DMS53 treated with DMSO at 0.1 percent for 48 hours (cell line): ENCODE data around the gene GMNN.
"Not testable (repeated sequence)": the region's sequence is repeated elsewhere in the genome, so short reads cannot be mapped to it uniquely, and the experiment has no call there.

Source experiments
- DNase-seq: peaks from one replicate; lab custom pipeline; 2025; ENCODE audit not compliant: unreplicated experiment; lab: John Stamatoyannopoulos, UW

GMNN gene

GRCh38 chr6:24761193-24761835 is 13.4 kb upstream of the GMNN start:
- no peak for DNase-seq

DNA sequence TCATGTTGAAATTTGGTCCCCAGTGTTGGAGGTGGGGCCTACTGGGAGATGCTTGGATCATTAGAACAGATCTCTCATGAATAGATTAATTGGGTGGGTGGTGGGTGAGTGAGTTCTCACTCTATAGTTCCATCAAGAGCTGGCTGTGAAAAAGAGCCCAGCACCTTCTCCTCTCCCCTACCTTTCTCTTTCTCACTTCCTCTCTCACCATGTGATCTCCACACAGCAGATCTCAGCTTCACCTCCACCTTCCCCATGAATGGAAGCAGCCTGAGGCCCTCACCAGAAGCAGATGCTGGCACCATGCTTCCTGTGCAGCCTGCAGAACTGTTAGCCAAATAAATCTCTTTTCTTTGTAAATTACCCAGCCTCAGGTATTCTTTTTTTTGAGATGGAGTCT is 12.9 kb upstream of the GMNN start:
- DNase-seq: no peak

GRCh38 chr6:24763578-24763977 is 11.2 kb upstream of the GMNN start:
- no peak for DNase-seq

GRCh38 chr6:24764833-24765828 is 9.6 kb upstream of the GMNN start:
- DNase-seq: not testable (repeated sequence)

DNA sequence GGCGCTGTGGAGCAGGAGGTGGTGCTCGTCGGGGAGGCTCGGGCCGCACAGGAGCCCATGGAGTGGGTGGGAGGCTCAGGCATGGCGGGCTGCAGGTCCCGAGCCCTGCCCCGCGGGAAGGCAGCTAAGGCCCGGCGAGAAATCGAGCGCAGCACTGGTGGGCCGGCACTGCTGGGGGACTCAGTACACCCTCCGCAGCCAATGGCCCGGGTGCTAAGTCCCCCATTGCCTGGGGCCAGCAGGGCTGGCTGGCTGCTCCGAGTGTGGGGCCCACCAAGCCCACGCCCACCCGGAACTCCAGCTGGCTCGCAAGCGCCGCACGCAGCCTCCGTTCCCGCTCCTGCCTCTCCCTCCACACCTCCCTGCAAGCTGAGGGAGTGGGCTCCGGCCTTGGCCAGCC is 8.8 kb upstream of the GMNN start:
- DNase-seq: not testable (repeated sequence)

GRCh38 chr6:24766680-24767462 is 7.9 kb upstream of the GMNN start:
- DNase-seq: peak; percentile 62

GRCh38 chr6:24768361-24768760 is 6.4 kb upstream of the GMNN start:
- no peak for DNase-seq

DNA sequence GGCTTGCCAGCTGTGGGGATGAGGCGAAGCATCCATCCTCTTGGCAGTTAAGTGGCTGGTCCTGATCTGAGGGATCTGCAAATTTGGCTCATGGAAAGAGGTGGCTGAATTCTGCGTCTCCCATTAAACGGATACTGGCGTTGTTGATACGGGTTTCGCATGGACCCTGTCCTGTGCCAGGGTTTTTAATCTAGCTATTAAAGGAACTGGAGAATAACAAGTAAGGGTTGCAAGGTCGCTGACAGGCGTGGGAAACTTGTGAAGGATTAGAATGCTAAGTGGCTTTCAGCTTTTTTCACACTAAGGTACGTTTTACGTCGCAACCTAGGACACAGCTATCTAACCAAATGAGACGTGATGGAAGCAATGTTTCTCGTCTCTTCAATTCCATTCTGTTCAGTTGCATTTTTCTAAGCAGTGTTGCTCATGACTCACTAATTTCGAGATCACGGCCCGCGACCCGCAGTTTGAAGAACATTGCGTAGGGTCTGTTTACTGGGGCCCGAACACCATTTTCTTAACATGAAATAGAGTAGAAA is 852 bp downstream of the GMNN start:
- DNase-seq: no peak

GRCh38 chr6:24777227-24777626 is 2.5 kb downstream of the GMNN start:
- DNase-seq: no peak

- DNase-seq: no peak
These were observed 3.4 kb downstream of the GMNN start for GRCh38 chr6:24778121-24778520.

- no peak for DNase-seq
These were observed 4.1 kb downstream of the GMNN start for GRCh38 chr6:24778878-24779277.

GRCh38 chr6:24779416-24780016 is 4.8 kb downstream of the GMNN start:
- no peak for DNase-seq

DNA sequence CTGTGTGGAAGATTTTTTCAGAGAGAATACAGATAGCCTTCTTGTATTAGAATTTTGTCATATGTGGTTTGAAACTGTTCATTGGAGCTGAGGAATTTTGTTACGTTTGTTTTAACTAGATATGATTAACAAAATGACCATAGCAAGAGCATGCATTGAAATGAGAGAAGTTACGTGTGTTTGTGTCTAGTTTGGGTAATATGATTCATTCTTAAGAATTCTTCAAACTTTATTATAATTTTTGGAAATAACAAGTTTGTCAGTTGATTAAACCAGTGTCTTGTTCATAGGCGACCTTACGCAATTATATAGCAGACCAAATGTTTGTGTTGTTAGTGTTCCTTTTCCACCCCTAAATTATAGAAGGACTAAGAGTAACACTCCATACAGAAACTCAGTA is 5.5 kb downstream of the GMNN start:
- DNase-seq: no peak

DNA sequence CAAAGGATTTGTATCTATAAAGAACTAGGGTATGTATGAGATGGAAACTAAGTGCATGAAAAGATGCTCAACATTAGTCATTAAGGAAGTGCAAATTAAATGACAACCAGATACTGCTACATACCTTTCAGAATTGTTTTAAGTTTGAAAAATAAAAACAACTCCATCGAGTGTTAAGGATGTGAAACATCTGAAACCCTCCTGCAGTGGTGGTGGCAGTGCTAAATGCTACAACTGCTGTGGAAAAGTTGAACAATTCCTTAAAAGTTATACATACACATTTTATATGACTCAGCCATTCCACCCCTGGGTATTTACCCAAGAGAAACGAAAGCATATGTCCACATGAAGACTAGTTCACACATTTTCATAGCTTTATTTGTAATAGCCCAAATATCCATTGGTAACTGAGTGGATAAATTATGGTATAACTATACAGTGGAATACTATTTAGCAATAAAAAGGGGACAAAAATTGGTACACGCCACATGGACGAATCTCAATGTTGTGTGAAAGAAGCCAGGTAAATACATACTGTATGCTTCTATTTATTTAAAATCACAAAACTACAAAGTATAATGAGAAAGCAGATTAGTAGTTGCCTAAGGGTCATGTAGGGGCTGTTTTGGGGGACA is 13.4 kb downstream of the GMNN start:
- no peak for DNase-seq

DNA sequence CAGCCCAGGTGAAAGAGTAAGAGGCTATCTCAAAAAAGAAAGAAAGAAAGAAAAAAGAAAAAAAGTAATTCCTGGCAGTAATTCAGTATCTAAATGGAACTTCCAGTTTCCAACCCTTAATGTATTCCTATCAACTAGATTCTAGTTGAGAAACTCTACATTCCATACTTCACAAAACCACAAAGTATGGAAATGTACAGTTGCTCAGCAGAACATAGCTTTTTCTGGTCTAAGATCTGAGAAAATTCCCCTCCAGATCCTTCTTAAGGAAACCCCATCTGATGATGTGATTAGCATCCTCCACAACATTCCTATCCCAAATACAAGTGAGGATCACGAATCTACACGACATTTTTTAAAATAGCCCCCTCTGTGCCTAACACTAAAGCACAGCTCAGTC is 20.4 kb downstream of the GMNN start:
- no peak for DNase-seq

- no peak for DNase-seq
These were observed 22.0 kb downstream of the GMNN start for GRCh38 chr6:24796616-24797290.

DNA sequence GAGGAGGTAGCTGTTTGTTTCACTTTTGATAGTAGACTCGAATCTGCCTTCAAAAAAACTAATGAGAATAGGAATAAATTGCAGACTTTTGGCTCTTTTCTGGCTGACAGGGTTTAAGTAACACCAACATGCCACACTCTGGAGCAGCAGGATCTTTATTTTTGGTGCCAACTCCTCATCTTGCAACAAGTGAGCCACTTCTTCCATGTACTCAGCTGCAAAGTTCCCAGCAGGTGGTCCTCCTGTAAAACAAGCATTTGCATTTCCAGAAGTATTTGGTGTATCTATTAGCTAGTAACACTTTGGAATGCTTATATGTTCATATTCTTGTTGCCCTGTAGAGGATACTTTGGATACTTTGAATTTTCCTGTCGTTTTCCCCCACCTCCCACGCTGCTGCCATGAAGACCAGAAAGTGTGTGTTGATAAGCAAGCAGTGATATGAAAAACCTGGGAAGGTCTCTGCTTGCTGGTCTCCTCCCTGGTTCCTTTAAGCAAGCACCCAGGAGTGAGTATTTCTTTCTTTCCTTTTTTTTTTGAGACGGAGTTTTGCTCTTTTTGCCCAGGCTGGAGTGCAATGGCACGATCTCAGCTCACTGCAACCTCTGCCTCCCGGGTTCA is 23.0 kb downstream of the GMNN start:
- no peak for DNase-seq

DNA sequence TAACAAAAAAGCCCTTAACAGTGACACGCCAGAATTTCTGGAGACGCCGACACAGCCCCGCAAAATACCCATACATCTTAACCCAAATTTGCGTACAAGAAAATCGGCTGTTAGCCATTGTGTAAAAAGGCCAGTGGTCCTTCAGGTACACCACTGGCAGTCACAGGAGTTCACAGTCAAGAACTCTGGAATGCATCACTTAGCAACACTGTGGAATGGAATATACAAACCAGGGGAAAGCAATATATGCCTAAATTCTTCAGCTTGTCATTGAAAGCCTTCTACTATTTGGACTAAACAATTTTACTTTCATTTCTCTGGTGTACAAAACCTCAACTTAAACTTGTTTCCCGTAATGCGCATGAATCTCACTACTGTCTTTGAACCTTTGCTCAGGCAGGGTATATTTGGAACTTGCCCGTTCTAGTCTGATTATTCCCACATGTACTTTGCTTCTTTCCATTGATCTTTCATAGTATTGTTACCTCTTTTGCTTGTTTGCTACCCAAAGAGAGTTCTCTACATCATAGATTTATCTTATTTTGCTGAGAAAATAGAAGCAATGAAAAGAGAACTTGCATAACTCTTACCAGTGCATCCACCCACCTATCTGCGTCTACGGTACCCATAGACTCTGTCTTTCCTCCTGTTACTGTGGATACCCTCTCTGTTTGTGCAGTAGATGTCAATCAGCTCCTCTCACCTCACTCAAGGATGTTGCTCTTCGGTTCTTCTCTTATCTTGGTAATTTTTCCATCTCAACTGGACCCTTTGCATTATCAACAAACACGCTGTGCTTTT is 24.2 kb downstream of the GMNN start, which contains the start of gene ARMH2:
Gene ARMH2, minus strand, starts transcription at position 178 of the 801 bp plus-strand sequence. Its CDS starts 60 bp downstream, at position 118.
- no peak for DNase-seq
